Hippocampal formation (tissue), 2 donors: ENCODE results near the gene FAM193A.
"Not testable (repeated sequence)": the region's sequence is repeated elsewhere in the genome, so short reads cannot be mapped to it uniquely, and the experiment has no call there.

ENCODE experiments used
- DNase-seq, 2 donors: peaks; one replicate each; lab custom pipeline; 2025; lab: John Stamatoyannopoulos, UW

Gene FAM193A

GRCh38 chr4:2516635-2517034 lies 19.8 kb upstream of the FAM193A start:
- no peak for DNase-seq

GRCh38 chr4:2526559-2526958 lies 9.9 kb upstream of the FAM193A start:
- no peak for DNase-seq

GRCh38 chr4:2534904-2535375 lies 1.5 kb upstream of the FAM193A start:
- DNase-seq = no peak

DNA sequence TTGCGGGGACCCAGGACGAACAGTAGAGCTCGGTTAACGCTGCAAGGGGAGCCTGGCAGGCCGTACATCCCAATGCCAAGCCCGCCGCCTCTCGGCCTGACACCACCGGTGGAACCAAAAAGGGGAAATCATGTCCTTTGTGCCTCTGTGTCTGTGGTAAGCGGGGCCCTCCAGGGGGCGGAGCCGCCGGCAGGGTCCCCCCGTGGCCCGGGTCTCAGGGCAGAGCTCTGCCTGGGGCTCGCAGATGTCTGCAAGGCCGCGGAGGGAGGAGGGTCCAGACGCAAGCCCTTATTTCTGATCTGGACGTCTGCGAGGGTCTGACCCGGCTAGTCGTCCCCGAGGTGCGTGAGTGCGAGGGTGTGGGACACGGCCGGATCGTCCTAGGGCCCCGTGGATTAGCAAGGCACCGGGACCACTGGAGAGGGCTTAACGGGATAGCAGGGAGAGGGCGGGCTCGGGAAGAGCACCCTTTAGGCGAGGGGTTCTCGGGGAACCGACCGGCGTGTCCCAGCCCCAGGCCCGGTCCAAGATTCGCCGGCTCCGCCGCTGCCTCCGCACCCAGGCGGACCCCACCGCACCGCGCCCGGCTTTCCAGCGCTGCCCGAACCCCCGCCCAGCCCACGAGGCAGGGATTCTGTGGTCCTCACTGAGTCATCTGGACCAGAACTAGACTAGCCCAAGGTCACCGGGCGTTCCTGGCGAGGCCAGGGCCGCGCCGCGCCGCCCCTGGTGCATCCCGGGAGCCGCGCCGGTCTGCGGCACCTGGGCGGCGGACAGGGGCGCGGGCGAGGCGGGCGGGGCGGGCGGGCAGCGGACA lies 863 bp upstream of the FAM193A start:
- peak; percentile 33 to 43 for DNase-seq

- DNase-seq = no peak
Observed at GRCh38 chr4:2537011-2537830, 774 bp downstream of the FAM193A start.

DNA sequence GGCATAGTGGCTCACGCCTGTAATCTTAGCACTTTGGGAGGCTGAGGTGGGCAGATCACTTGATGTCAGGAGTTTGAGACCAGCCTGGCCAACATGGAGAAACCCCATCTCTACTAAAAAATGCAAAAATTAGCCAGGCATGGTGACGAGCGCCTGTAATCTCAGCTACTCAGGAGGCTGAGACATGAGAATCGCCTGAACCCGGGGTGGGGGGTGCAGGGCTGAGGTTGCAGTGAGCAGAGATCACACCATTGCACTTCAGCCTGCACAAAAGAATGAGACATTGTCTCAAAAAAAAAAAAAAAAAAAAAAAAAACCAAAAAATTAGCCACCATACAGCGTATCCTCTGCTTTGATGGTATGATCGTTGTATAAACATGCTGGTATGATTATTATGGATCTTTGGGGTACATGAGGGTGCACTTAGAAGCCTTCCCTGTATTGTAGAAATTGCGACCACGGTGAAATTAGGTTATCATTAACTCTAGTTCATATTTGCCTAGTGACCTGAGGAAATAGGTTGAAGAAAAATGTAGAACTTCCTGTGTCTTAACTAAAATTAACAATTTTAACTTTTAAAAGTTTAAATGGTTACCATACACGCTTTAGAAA lies 7.2 kb downstream of the FAM193A start:
- not testable (repeated sequence) for DNase-seq

GRCh38 chr4:2545321-2546013 lies 9.0 kb downstream of the FAM193A start:
- no peak for DNase-seq

DNA sequence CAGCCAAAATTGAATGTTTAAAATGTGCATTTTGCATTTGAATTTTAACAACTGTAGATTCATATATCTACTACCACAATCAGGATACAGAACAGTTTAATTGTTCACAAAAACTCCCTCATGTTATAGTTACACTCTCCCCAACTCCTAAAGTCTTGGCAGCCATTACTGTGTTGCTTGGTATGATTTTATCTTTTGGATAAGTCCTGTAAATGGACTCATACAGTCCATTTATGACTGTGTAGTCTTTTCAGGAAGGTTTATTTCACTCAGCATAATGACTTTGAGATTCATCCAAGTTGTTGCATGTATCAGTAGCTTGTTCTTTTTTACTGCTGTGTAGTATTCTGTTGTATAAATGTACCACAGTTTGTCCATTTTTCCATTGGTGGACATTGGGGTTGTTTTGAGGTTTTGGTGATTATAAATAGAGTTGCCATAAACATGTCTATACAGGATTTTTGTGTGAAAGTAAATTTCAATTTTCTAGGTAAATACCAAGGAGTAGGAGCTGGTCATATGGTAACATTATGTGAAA lies 9.9 kb downstream of the FAM193A start:
- no peak for DNase-seq

DNA sequence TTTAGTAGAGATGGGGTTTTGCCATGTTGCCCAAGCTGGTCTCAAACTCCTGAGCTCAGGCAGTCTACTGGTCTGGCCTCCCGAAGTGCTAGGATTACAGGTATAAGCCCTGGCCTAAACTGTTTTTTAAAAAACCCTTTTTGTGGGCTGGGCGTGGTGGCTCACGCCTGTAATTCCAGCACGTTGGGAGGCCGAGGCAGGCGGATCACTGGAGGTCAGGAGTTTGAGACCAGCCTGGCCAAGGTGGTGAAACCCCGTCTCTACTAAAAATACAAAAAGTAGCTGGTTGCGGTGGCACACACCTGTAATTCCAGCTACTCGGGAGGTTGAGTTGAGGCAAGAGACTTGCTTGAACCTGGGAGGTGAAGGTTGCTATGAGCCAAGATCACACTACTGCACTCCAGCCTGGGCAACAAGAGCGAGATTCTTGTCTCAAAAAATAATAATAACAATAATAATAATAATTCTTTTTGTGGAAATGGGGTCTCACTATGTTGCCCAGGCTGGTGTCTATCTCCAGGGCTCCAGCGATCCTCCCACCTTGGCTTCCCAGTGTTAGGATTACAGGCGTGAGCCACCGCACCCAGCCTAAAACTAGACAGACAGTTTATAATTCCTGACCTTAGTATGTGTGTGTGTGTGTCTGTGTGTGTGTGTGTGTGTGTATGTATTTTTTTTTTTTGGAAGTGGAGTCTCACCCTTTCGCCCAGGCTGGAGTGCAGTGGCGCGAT lies 10.7 kb downstream of the FAM193A start:
- DNase-seq = not testable (repeated sequence)

GRCh38 chr4:2551118-2551517 lies 14.7 kb downstream of the FAM193A start:
- DNase-seq = no peak

- no peak for DNase-seq
Observed at GRCh38 chr4:2552806-2553205, 16.4 kb downstream of the FAM193A start.

- DNase-seq = no peak
Observed at GRCh38 chr4:2558301-2558700, 21.9 kb downstream of the FAM193A start.

DNA sequence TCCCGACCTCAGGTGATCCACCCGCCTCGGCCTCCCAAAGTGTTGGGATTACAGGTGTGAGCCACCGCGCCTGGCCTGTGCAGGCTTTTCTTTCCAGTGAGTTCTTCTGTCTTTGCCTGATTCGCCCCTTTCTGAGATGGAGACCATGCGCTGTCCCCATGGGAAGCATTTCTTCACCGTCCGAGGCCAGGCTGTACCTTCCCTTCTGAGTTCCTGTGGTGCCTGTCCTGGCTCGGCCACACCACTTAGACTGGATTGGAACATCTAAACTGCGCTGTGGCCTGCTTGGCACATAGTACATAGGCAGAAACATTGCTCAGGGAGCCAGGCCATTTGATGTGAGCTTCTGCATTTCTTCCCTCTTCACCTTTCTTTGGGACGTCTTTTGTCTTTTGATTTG lies 23.7 kb downstream of the FAM193A start:
- DNase-seq = no peak

DNA sequence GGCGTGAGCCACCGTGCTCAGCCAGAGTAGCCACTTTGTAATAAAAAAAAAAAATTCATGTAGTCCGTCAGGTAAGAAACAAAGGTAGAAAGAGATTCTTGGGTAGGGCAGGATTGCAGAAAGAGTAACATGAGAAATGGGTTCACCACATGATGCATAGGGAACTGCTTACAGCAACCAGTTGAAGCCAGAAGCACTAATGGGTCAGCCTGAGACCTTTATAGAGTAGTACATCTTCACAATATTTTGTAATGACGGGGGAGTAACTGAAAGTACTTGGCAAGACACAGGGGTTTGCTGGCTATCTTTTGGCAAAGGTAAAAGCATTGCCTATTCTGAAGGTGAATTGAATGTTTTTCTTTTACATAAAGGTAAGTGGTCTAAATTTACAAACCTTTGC lies 29.1 kb downstream of the FAM193A start:
- DNase-seq = no peak

DNA sequence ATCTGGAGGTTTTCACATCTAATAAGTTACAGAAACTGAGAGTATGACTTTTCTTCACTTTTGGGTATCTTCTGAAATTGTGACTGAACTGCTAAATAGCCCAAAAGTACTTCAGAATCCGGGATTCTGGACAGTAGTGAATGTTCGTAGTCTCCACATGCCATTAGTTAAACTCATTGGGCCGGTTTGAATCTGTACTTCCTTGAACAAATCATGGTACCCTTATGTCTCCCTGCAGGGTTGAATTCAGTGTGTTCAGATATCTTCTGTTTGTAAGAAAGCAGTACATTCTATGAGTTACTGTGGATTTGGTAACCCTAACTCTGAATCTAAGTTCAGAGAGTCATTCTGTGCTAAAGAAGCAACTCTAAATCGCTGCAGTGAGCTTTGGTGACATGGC lies 33.6 kb downstream of the FAM193A start:
- no peak for DNase-seq

DNA sequence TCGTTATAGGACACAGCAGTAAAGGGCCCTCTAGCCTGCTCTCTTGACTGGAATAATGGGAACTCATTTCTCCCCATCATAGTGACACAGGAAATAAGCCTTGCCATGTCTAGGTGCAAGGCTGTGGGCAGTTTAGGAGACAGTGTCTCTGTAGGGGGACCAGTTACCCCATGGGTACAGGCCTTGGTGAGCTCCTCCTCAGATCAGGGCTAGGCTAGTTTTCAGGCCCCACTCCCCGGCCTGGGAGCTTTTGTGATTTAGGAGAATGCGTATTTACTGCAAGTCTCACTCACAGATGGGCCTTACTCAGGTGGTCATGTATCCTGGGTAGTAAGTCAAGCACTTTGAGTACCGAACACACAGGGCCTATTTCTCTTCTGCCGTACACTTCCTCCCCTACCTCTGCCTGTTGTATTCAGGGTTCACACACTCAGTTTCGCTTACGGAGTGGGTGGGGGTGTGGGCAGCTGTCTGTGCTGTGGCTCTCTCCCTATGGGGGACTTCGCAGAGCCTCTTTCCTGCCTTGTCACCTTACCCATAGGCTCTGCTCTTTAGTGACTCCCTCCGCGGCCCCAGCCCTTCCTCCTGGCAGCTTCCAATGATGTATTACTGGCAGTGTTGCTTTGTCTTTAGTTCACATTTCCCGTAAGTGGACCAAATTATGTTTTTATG lies 34.2 kb downstream of the FAM193A start:
- no peak for DNase-seq

DNA sequence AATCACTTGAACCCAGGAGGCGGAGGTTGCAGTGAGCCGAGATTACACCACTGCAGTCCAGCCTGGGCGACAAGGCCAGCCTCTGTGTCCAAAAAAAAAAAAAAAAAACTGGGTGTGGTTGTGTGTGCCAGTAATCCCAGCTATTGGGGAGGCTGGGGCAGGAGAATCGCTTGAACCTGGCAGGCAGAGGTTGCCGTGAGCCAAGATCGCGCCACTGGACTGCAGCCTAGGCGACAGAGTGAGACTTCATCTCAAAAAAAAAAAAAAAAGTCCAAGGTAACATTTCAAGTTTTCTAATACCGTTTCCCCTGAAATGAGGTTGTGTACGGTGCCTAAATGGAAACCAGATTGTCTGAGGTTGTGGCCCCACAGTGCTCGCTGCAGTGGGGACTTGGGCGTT lies 35.6 kb downstream of the FAM193A start:
- no peak for DNase-seq

GRCh38 chr4:2572866-2573265 lies 36.4 kb downstream of the FAM193A start:
- DNase-seq = no peak

- no peak for DNase-seq
Observed at GRCh38 chr4:2574009-2574408, 37.6 kb downstream of the FAM193A start.

DNA sequence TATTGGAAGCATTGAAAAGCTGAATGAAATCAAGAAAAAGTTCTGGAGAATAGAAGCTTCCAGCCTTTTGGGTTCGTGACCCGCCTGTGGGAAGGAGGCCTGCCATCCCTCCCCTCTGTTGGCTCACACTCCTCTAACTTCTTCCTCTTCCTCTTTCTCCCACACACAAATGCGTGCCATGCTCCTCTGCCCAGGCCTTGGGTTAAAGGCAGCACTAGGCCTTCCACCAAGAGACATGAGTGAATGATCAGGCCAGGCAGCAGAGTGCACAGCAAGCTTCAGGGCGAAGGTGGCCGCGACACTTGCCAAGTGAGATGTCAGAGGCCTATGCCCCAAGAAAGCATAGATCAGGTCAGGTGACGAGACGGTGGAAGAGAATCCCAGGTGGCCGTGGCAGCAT lies 38.4 kb downstream of the FAM193A start:
- no peak for DNase-seq
